ENCODE results near the gene GLA. TPM values are rescaled to one million over a fixed set of nuclear protein-coding genes. Genes with fewer than 3 reads are reported as not detected.

GLA gene
- total and polyA plus RNA-seq, 9 of the 15 experiments (the other 6 are each of a cell fraction or from before 2014, with no cell fraction given), result 41.7 to 146 (median 73.8) TPM

- TF ChIP-seq ZBTB12 (CRISPR knock-in tag; IDR thresholded peaks at IDR 0.05) (no peak), XRCC4 (IDR thresholded peaks at IDR 0.05; ENCODE audit: extremely low read depth, insufficient read depth, insufficient read length) (no peak), FIP1L1 (IDR thresholded peaks at IDR 0.05; ENCODE audit: low read depth, low read length, poor library complexity, severe bottlenecking) (no peak), ZHX1 (conservative IDR thresholded peaks at IDR 0.05; ENCODE audit: low read length) (no peak), HMGXB4 (CRISPR knock-in tag; IDR thresholded peaks at IDR 0.05) (no peak), ZNF12 (CRISPR knock-in tag; IDR thresholded peaks at IDR 0.05) (peak; percentile 95), SMAD1 (IDR thresholded peaks at IDR 0.05; ENCODE audit: low read depth, low read length, partially characterized antibody) (no peak), KAT2B (IDR thresholded peaks at IDR 0.05; ENCODE audit: low read depth, low read length) (no peak), GABPB2 (CRISPR knock-in tag; conservative IDR thresholded peaks at IDR 0.05) (no peak), GATA2 (CRISPR knock-in tag; IDR thresholded peaks at IDR 0.05) (peak; percentile 64; the same call in 1 of the 2 replicates), ZNF41 (CRISPR knock-in tag; conservative IDR thresholded peaks at IDR 0.05) (no peak), ZNF232 (CRISPR knock-in tag; IDR thresholded peaks at IDR 0.05) (no peak), ZNF395 (CRISPR knock-in tag; IDR thresholded peaks at IDR 0.05) (no peak), SRF (CRISPR knock-in tag; IDR thresholded peaks at IDR 0.05) (peak in 1 of 2 experiments; percentile 59; a peak in 1 of 4 replicates), MAX (CRISPR knock-in tag; IDR thresholded peaks at IDR 0.05) (0 out of 2 replicates have a peak, but pooled peaks have one; percentile 8), RFX5 (IDR thresholded peaks at IDR 0.05; ENCODE audit: low read depth, low read length) (no peak), ZNF79 (CRISPR knock-in tag; IDR thresholded peaks at IDR 0.05; ENCODE audit: low read depth) (no peak)
- TF ChIP-seq, protein P1, sequence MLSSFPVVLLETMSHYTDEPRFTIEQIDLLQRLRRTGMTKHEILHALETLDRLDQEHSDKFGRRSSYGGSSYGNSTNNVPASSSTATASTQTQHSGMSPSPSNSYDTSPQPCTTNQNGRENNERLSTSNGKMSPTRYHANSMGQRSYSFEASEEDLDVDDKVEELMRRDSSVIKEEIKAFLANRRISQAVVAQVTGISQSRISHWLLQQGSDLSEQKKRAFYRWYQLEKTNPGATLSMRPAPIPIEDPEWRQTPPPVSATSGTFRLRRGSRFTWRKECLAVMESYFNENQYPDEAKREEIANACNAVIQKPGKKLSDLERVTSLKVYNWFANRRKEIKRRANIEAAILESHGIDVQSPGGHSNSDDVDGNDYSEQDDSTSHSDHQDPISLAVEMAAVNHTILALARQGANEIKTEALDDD (IDR thresholded peaks at IDR 0.05), result peak; percentile 29; the same call in 1 of the 2 replicates
Measured at GRCh38 chrX:101385795-101386541, 21.8 kb downstream of the GLA start, which contains the start of gene BTK (continued).

Measured in K562 (cell line).